HG02981 (cell line): ENCODE results near the gene HOXC9.

Experiments
- ATAC-seq: cut with Tn5 transposase; IDR thresholded peaks from one replicate; pipeline ENCODE4 v1.9.1; 2021; ENCODE audit warnings: mild to moderate bottlenecking, moderate library complexity; ENCODE audit not compliant: unreplicated experiment

The HOXC9 gene

GRCh38 chr12:53999559-54000115 is 324 bp upstream of the HOXC9 start:
- ATAC-seq: no peak

- ATAC-seq: no peak
Observed at GRCh38 chr12:54001283-54002187, 1.6 kb downstream of the HOXC9 start.

GRCh38 chr12:54002278-54002914 is 2.4 kb downstream of the HOXC9 start:
- no peak for ATAC-seq

GRCh38 chr12:54002915-54003389 is 3.0 kb downstream of the HOXC9 start:
- no peak for ATAC-seq

GRCh38 chr12:54003625-54004024 is 3.7 kb downstream of the HOXC9 start:
- ATAC-seq: no peak

GRCh38 chr12:54004063-54004840 is 4.3 kb downstream of the HOXC9 start:
- no peak for ATAC-seq

- no peak for ATAC-seq
Observed at GRCh38 chr12:54004841-54005530, 5.0 kb downstream of the HOXC9 start.

- no peak for ATAC-seq
Observed at GRCh38 chr12:54005531-54005852, 5.5 kb downstream of the HOXC9 start.

- peak; percentile 71 for ATAC-seq
Observed at GRCh38 chr12:54005853-54006558, 6.0 kb downstream of the HOXC9 start.

GRCh38 chr12:54006559-54007220 is 6.7 kb downstream of the HOXC9 start:
- ATAC-seq: no peak

GRCh38 chr12:54007538-54008259 is 7.7 kb downstream of the HOXC9 start:
- ATAC-seq: no peak

GRCh38 chr12:54008260-54008552 is 8.2 kb downstream of the HOXC9 start:
- no peak for ATAC-seq

GRCh38 chr12:54009171-54010052 is 9.5 kb downstream of the HOXC9 start:
- no peak for ATAC-seq

- no peak for ATAC-seq
Observed at GRCh38 chr12:54010053-54010971, 10.4 kb downstream of the HOXC9 start.

- no peak for ATAC-seq
Observed at GRCh38 chr12:54010972-54011664, 11.2 kb downstream of the HOXC9 start.
